HepG2 (cell line): ENCODE measurements around the gene R3HDM1. TPM values are rescaled to one million over a fixed set of nuclear protein-coding genes. Genes with fewer than 3 reads are reported as not detected.
A peak's percentile ranks its signal among the peaks of the same experiment; 100 is the strongest.

Experiments used
- CCDC6 ChIP-seq: sonication (generic); formaldehyde crosslinking; IDR thresholded peaks from 2 replicates; pipeline ENCODE4 v1.8.1; 2022; ENCODE audit warnings: mild to moderate bottlenecking, missing genetic modification reagents, moderate library complexity
- CENPT ChIP-seq: sonication (generic); formaldehyde crosslinking; IDR thresholded peaks from 2 replicates; pipeline ENCODE4 v1.8.0; 2022; ENCODE audit warnings: low read depth, mild to moderate bottlenecking, moderate library complexity, missing genetic modification reagents
- DRAP1 ChIP-seq: IDR thresholded peaks from 2 replicates; pipeline ENCODE4 v1.6.1; 2016; ENCODE audit warnings: missing genetic modification reagents, missing compliant biosample characterization
- FOXA3 ChIP-seq: IDR thresholded peaks from 2 replicates; pipeline ENCODE4 v1.6.1; 2016; ENCODE audit warnings: missing genetic modification reagents, missing compliant biosample characterization
- FOXP1 ChIP-seq, 2 experiments: fragments of 450-650 bp in 1 of 2; IDR thresholded peaks; 2 replicates each; pipeline ENCODE4 v1.6.1; 2017 to 2018; ENCODE audit warnings: antibody characterized with exemption in 1 of 2
- HCFC1 ChIP-seq: fragments of 150-350 bp; IDR thresholded peaks from 2 replicates; pipeline ENCODE4 v1.6.1; 2014; ENCODE audit warnings: low read depth, low read length
- HNRNPLL ChIP-seq: fragments of 200-400 bp; formaldehyde crosslinking; IDR thresholded peaks from 2 replicates; pipeline ENCODE4 v1.6.1; 2017; ENCODE audit warnings: mild to moderate bottlenecking, low read depth, low read length; ENCODE audit not compliant: poor library complexity, severe bottlenecking
- KDM2A ChIP-seq: sonication (generic); formaldehyde crosslinking; IDR thresholded peaks from 2 replicates; pipeline ENCODE4 v1.4.0; 2020; ENCODE audit warnings: low read depth, missing genetic modification reagents, borderline replicate concordance
- MTF1 ChIP-seq: sonication (generic); formaldehyde crosslinking; IDR thresholded peaks from 2 replicates; pipeline ENCODE4 v1.5.0; 2020; ENCODE audit warnings: missing genetic modification reagents
- RXRA ChIP-seq: sonication (generic); formaldehyde crosslinking; IDR thresholded peaks from 2 replicates; pipeline ENCODE4 v1.5.1; 2020; ENCODE audit warnings: missing genetic modification reagents
- SCMH1 ChIP-seq: sonication (generic); formaldehyde crosslinking; IDR thresholded peaks from 2 replicates; pipeline ENCODE4 v1.9.0; 2021; ENCODE audit warnings: missing genetic modification reagents, mild to moderate bottlenecking, borderline replicate concordance
- SMAD3 ChIP-seq: sonication (generic); formaldehyde crosslinking; IDR thresholded peaks from 2 replicates; pipeline ENCODE4 v1.4.0; 2020; ENCODE audit warnings: missing genetic modification reagents
- SNAPC4 ChIP-seq: sonication (generic); formaldehyde crosslinking; IDR thresholded peaks from 2 replicates; pipeline ENCODE4 v1.4.0; 2020; ENCODE audit warnings: mild to moderate bottlenecking, missing genetic modification reagents
- SOX6 ChIP-seq, 2 experiments: fragments of 450-650 bp in 1 of 2; sonication (generic) in 1 of 2; formaldehyde crosslinking in 1 of 2; IDR thresholded peaks; 2 replicates each; pipeline versions ENCODE4 v1.4.0 to v1.6.1; 2017 to 2020; ENCODE audit warnings: antibody characterized with exemption in 1 of 2, mild to moderate bottlenecking in 1 of 2, missing genetic modification reagents in 1 of 2
- ZNF136 ChIP-seq: sonication (generic); formaldehyde crosslinking; IDR thresholded peaks from 2 replicates; pipeline ENCODE4 v1.8.1; 2022; ENCODE audit warnings: low read depth, mild to moderate bottlenecking, moderate library complexity, missing genetic modification reagents
- ZNF205 ChIP-seq: IDR thresholded peaks from 2 replicates; pipeline ENCODE4 v1.6.1; 2018; ENCODE audit warnings: missing biosample characterization, missing genetic modification reagents
- ZNF260 ChIP-seq: sonication (generic); formaldehyde crosslinking; IDR thresholded peaks from 2 replicates; pipeline ENCODE4 v1.4.0; 2020; ENCODE audit warnings: missing genetic modification reagents, low read depth, mild to moderate bottlenecking, borderline replicate concordance
- ZNF468 ChIP-seq: sonication (generic); formaldehyde crosslinking; IDR thresholded peaks from 2 replicates; pipeline ENCODE4 v1.8.0; 2022; ENCODE audit warnings: mild to moderate bottlenecking, moderate library complexity, missing genetic modification reagents
- ZNF614 ChIP-seq: IDR thresholded peaks from 2 replicates; pipeline ENCODE4 v1.6.1; 2018; ENCODE audit warnings: missing biosample characterization, missing genetic modification reagents, inconsistent platforms, borderline replicate concordance
- ZNF720 ChIP-seq: sonication (generic); formaldehyde crosslinking; IDR thresholded peaks from 2 replicates; pipeline ENCODE4 v1.4.0; 2020; ENCODE audit warnings: missing genetic modification reagents
- ZNF747 ChIP-seq: sonication (generic); formaldehyde crosslinking; IDR thresholded peaks from 2 replicates; pipeline ENCODE4 v1.8.1; 2023; ENCODE audit warnings: missing genetic modification reagents, mild to moderate bottlenecking, borderline replicate concordance
- ZNF75D ChIP-seq: sonication (generic); formaldehyde crosslinking; IDR thresholded peaks from 2 replicates; pipeline ENCODE4 v1.8.1; 2023; ENCODE audit warnings: missing genetic modification reagents, mild to moderate bottlenecking, borderline replicate concordance
- ZNF768 ChIP-seq: sonication (generic); formaldehyde crosslinking; IDR thresholded peaks from 2 replicates; pipeline ENCODE4 v1.4.0; 2020; ENCODE audit warnings: missing genetic modification reagents
- polyA plus RNA-seq, 8 experiments: library from polyadenylated mRNA; depleted of rRNA in 3 of 8; stranded (reverse) in 7 of 8; unstranded in 1 of 8; fragments of >200 nt; fragmentation: Illumina TruSeq in 4 of 8; extraction: Trizol in 4 of 8; gene quantifications; 2 replicates each; pipeline versions ENCODE4 v1.2.1 to v1.2.3, GENCODE V29; 2011 to 2016; ENCODE audit warnings: low read depth in 4 of 8, missing spikeins in 1 of 8, mixed read lengths in 1 of 8; ENCODE audit not compliant: insufficient read depth in 1 of 8
- total RNA-seq, 5 experiments: library from RNA; depleted of rRNA; stranded (reverse); fragments of >200 nt; fragmentation: Illumina TruSeq; extraction: Trizol; gene quantifications; 2 replicates each; pipeline ENCODE4 v1.2.3, GENCODE V29; 2016; ENCODE audit warnings: low read depth in 1 of 5

The R3HDM1 gene
- total and polyA plus RNA-seq, 2 of the 13 experiments (the other 11 are each of a cell fraction or from before 2014, with no cell fraction given) = 15.7 to 54.3 TPM

GRCh38 chr2:135741395-135742324 lies 210.4 kb downstream of the R3HDM1 start, which contains the start of gene UBXN4 (continued):
- peak; percentile 95 for TF ChIP-seq HNRNPLL
- TF ChIP-seq FOXP1 (IDR thresholded peaks at IDR 0.05) = no peak
- 0 out of 2 replicates have a peak, but pooled peaks have one; percentile 28 for TF ChIP-seq FOXP1 (CRISPR knock-in tag; IDR thresholded peaks at IDR 0.05)
- TF ChIP-seq KDM2A (CRISPR knock-in tag) = peak; percentile 95
- TF ChIP-seq MTF1 (CRISPR knock-in tag) = no peak; the same call in 1 of the 2 replicates
- TF ChIP-seq SCMH1 (CRISPR knock-in tag) = no peak
- peak; percentile 35; the same call in 1 of the 2 replicates for TF ChIP-seq ZNF205
- TF ChIP-seq SNAPC4 = peak; percentile 86
- peak; percentile 66; the same call in 1 of the 2 replicates for TF ChIP-seq ZNF768 (CRISPR knock-in tag)
- peak; percentile 85 for TF ChIP-seq DRAP1 (CRISPR knock-in tag)
- TF ChIP-seq ZNF720 (CRISPR knock-in tag) = no peak
- no peak for TF ChIP-seq ZNF468
- TF ChIP-seq RXRA = peak; percentile 66; the same call in 1 of the 2 replicates
- TF ChIP-seq ZNF260 = no peak
- TF ChIP-seq ZNF747 (CRISPR knock-in tag) = peak; percentile 86; the same call in 1 of the 2 replicates
- no peak for TF ChIP-seq ZNF75D (CRISPR knock-in tag)
- peak; percentile 47; the same call in 1 of the 2 replicates for TF ChIP-seq FOXA3 (CRISPR knock-in tag)
- no peak for TF ChIP-seq SOX6 (IDR thresholded peaks at IDR 0.05)
- TF ChIP-seq SOX6 (CRISPR knock-in tag; IDR thresholded peaks at IDR 0.05) = peak; percentile 77
- TF ChIP-seq CCDC6 = peak; percentile 92
- TF ChIP-seq SMAD3 (CRISPR knock-in tag) = peak; percentile 60; the same call in 1 of the 2 replicates
- TF ChIP-seq HCFC1 = peak; percentile 92
- TF ChIP-seq CENPT = 0 out of 2 replicates have a peak, but pooled peaks have one; percentile 57
- peak; percentile 85 for TF ChIP-seq ZNF614 (CRISPR knock-in tag)
- peak; percentile 96 for TF ChIP-seq ZNF136 (CRISPR knock-in tag)
